Keratinocyte (primary cell): ENCODE measurements around the gene MED27.

Source experiments
- CTCF ChIP-seq, 3 experiments: IDR thresholded peaks in 1 of 3; conservative IDR thresholded peaks in 1 of 3; optimal IDR thresholded peaks in 1 of 3; 2 replicates in 2 of 3; 3 replicates in 1 of 3; pipeline versions ENCODE3 to v1.5.1; 2011; ENCODE audit warnings: low read length in 3 of 3, mild to moderate bottlenecking in 3 of 3, moderate library complexity in 2 of 3, control low read depth in 1 of 3, inconsistent platforms in 1 of 3; ENCODE audit not compliant: insufficient read depth in 2 of 3; ENCODE audit errors: extremely low read depth in 1 of 3
- EZH2 ChIP-seq: IDR thresholded peaks from one replicate; pipeline ENCODE4 v1.6.1; 2012; ENCODE audit warnings: inconsistent platforms, mild to moderate bottlenecking, low read length, moderate library complexity

- TF ChIP-seq CTCF (optimal IDR thresholded peaks at IDR 0.05 in 1 of 3, IDR thresholded peaks at IDR 0.05 in 1 of 3, conservative IDR thresholded peaks at IDR 0.05 in 1 of 3; ENCODE audit: extremely low read depth in 1 of 3, insufficient read depth in 2 of 3, low read length in 3 of 3) (no peak), EZH2 (no peak)
Observed at GRCh38 chr9:132087438-132088030, 7.9 kb upstream of the MED27 start.
